Panc1 (cell line): ENCODE measurements around the gene ADAMTS6. TPM values are rescaled to one million over a fixed set of nuclear protein-coding genes. Genes with fewer than 3 reads are reported as not detected.

Experiments
- ATAC-seq: fragments of 200-7000 bp; cut with Tn5 transposase; 2 replicates; pipeline ENCODE4 v1.9.1; 2020; ENCODE audit warnings: mild to moderate bottlenecking, moderate library complexity
- BruUV-seq: library from RNA; stranded (reverse); fragments of 400-500 nt; replicated peaks from 2 replicates; lab custom pipeline; 2021; lab: Mats Ljungman, UMichigan
- CTCF ChIA-PET: fragments of 300-600 bp; sonication (Branson Sonifier 250); formaldehyde crosslinking; loops from one replicate; lab custom pipeline; 2022; ENCODE audit warnings: antibody characterized with exemption; lab: Charles Lee
- POLR2A ChIA-PET: fragments of 300-600 bp; sonication (Branson Sonifier 250); formaldehyde crosslinking; loops from one replicate; lab custom pipeline; 2022; ENCODE audit warnings: antibody characterized with exemption; lab: Charles Lee
- DNase-seq: peaks from one replicate; pipeline ENCODE4 v3.0.0-alpha.2; 2010; ENCODE audit warnings: low read depth, low spot score
- H3K27ac ChIP-seq: 2 replicates; pipeline ENCODE4 v1.5.1; 2011; ENCODE audit warnings: mild to moderate bottlenecking, low read length, inconsistent platforms
- H3K27me3 ChIP-seq: fragments of 200-500 bp; sonication (Bioruptor generic); 2 replicates; pipeline ENCODE4 v1.6.0; 2014; ENCODE audit warnings: low read length, inconsistent platforms; ENCODE audit not compliant: control insufficient read depth, insufficient read depth
- H3K36me3 ChIP-seq: fragments of 200-500 bp; sonication (Bioruptor generic); 2 replicates; pipeline ENCODE4 v1.5.1; 2014; ENCODE audit warnings: inconsistent platforms, mild to moderate bottlenecking, low read length, moderate library complexity; ENCODE audit not compliant: control insufficient read depth, insufficient read depth
- H3K4me1 ChIP-seq: 2 replicates; pipeline ENCODE4 v1.5.1; 2011; ENCODE audit warnings: inconsistent platforms, mild to moderate bottlenecking, low read length, moderate library complexity; ENCODE audit not compliant: control insufficient read depth, insufficient read depth
- H3K4me3 ChIP-seq, 2 experiments: 2 replicates each; pipeline ENCODE4 v1.5.1; 2011 to 2012; ENCODE audit warnings: low read depth in 2 of 2, low read length in 2 of 2, mild to moderate bottlenecking in 2 of 2, inconsistent platforms in 1 of 2, moderate library complexity in 1 of 2
- H3K9me3 ChIP-seq: fragments of 200-500 bp; sonication (Bioruptor generic); 2 replicates; pipeline ENCODE4 v1.5.1; 2014; ENCODE audit warnings: low read depth, mild to moderate bottlenecking, inconsistent platforms, low read length, moderate library complexity; ENCODE audit not compliant: control insufficient read depth, insufficient read depth
- CTCF ChIP-seq: fragments of 450-650 bp; IDR thresholded peaks from 2 replicates; pipeline ENCODE4 v1.5.1; 2017; ENCODE audit warnings: mild to moderate bottlenecking
- POLR2AphosphoS5 ChIP-seq: IDR thresholded peaks from 2 replicates; pipeline ENCODE4 v1.6.1; 2012; ENCODE audit warnings: mild to moderate bottlenecking, low read depth, low read length, moderate library complexity
- REST ChIP-seq, 2 experiments: IDR thresholded peaks; 2 replicates each; pipeline ENCODE4 v1.6.1; 2011 to 2012; ENCODE audit warnings: low read depth in 2 of 2, control low read depth in 1 of 2, low read length in 1 of 2, mild to moderate bottlenecking in 1 of 2, moderate library complexity in 1 of 2; ENCODE audit not compliant: insufficient read depth in 1 of 2
- SIN3A ChIP-seq: IDR thresholded peaks from 2 replicates; pipeline ENCODE4 v1.6.1; 2012; ENCODE audit warnings: low read depth, mild to moderate bottlenecking, low read length, moderate library complexity, borderline replicate concordance; ENCODE audit not compliant: insufficient read depth
- TCF7L2 ChIP-seq: IDR thresholded peaks from 2 replicates; pipeline ENCODE4 v1.6.1; 2011; ENCODE audit warnings: mild to moderate bottlenecking, low read depth, low read length, inconsistent platforms
- in situ Hi-C: cut with HindIII; loops from 2 replicates; pipeline ENCODE4 v1.10.0; 2016; ENCODE audit warnings: low sequenced_read_pairs, low pct_unique_long_range_greater_than_20kb
- intact Hi-C: fragments of 100-400 bp; cut with micrococcal nuclease; formaldehyde crosslinking; loops from one replicate; pipeline ENCODE4 v1.10.0; 2022; ENCODE audit not compliant: unreplicated experiment
- total RNA-seq: library from RNA; stranded (reverse); gene quantifications from one replicate; pipeline ENCODE4 v1.2.1, GENCODE V29; 2021; ENCODE audit not compliant: unreplicated experiment

Gene ADAMTS6
- total RNA-seq, 1 experiment from 2014 or later = 0.64 TPM

- intact Hi-C loops = no loop called here
- POLR2A ChIA-PET = no interaction called here
These were observed 91.5 kb downstream of the ADAMTS6 start for GRCh38 chr5:65390208-65390607.

GRCh38 chr5:65383859-65384258 is 97.9 kb downstream of the ADAMTS6 start:
- ChIA-PET POLR2A (no interaction called here), CTCF (no interaction called here)
- ATAC-seq (no peak), DNase-seq (no peak)
- Histone ChIP-seq H3K4me1 (no peaks in the 10 kb centered on the region), H3K27me3 (no peaks in the 10 kb centered on the region), H3K9me3 (no peaks in the 10 kb centered on the region), H3K36me3 (no peaks in the 10 kb centered on the region), H3K4me3 (no peak overlapping the region), H3K27ac (no peak overlapping the region)
- no peak for TF ChIP-seq POLR2AphosphoS5
- TF ChIP-seq REST (IDR thresholded peaks at IDR 0.05; ENCODE audit: insufficient read depth in 1 of 2, low read depth in 2 of 2, low read length in 1 of 2) = no peak
- TF ChIP-seq CTCF = no peak
- no peak for TF ChIP-seq SIN3A
- TF ChIP-seq TCF7L2 = no peak
- intact Hi-C loops (no loop called here), in situ Hi-C loops (no loop called here)
- BruUV-seq = no TSS peak

More at GRCh38 chr5:65390208-65390607, 91.5 kb downstream of the ADAMTS6 start:
- no peak for ATAC-seq
- Histone ChIP-seq H3K27ac (no peak overlapping the region), H3K4me1 (no peaks in the 10 kb centered on the region), H3K9me3 (no peaks in the 10 kb centered on the region), H3K36me3 (no peaks in the 10 kb centered on the region), H3K4me3 (no peak overlapping the region), H3K27me3 (no peaks in the 10 kb centered on the region)
- BruUV-seq = no TSS peak
- TF ChIP-seq REST (IDR thresholded peaks at IDR 0.05; ENCODE audit: insufficient read depth in 1 of 2, low read depth in 2 of 2, low read length in 1 of 2) (no peak), SIN3A (no peak), TCF7L2 (no peak), CTCF (no peak), POLR2AphosphoS5 (no peak)
- in situ Hi-C loops = no loop called here
- no peak for DNase-seq
- CTCF ChIA-PET = no interaction called here
